Choroid plexus epithelial cell (primary cell): ENCODE data around the gene MACF1.
"Not testable (repeated sequence)": the region's sequence is repeated elsewhere in the genome, so short reads cannot be mapped to it uniquely, and the experiment has no call there.

Experiments used
- DNase-seq: peaks from one replicate; pipeline ENCODE4 v3.0.0-alpha.2; 2010; ENCODE audit warnings: low read depth
- H3K4me3 ChIP-seq: 2 replicates; pipeline ENCODE4 v1.5.1; 2011; ENCODE audit warnings: low read depth, mild to moderate bottlenecking, control low read depth, low read length, moderate library complexity
- CTCF ChIP-seq: conservative IDR thresholded peaks from 2 replicates; pipeline ENCODE4 v1.5.1; 2011; ENCODE audit warnings: low read depth, mild to moderate bottlenecking, control low read depth, inconsistent platforms, low read length, moderate library complexity

Gene MACF1

GRCh38 chr1:39205781-39206464 lies 1.4 kb downstream of the MACF1 start:
- H3K4me3 ChIP-seq: peak overlapping the region; percentile 66
- TF ChIP-seq CTCF: no peak
- DNase-seq: peak; percentile 22

GRCh38 chr1:39208360-39208759 lies 3.9 kb downstream of the MACF1 start:
- DNase-seq, H3K4me3 ChIP-seq: not testable (repeated sequence)

- no peak overlapping the region for H3K4me3 ChIP-seq
- DNase-seq: no peak
- no peak for TF ChIP-seq CTCF
Observed at GRCh38 chr1:39210649-39211048, 6.2 kb downstream of the MACF1 start.

- no peak for DNase-seq
- H3K4me3 ChIP-seq: no peak overlapping the region
- TF ChIP-seq CTCF: no peak
Observed at GRCh38 chr1:39212499-39212898, 8.0 kb downstream of the MACF1 start.

- H3K4me3 ChIP-seq: no peak overlapping the region
- DNase-seq: peak; percentile 40
- no peak for TF ChIP-seq CTCF
Observed at GRCh38 chr1:39213511-39214002, 9.1 kb downstream of the MACF1 start.

GRCh38 chr1:39214021-39214713 lies 9.7 kb downstream of the MACF1 start:
- DNase-seq: peak; percentile 34
- TF ChIP-seq CTCF: no peak

GRCh38 chr1:39214714-39214997 lies 10.2 kb downstream of the MACF1 start:
- H3K4me3 ChIP-seq: no peak overlapping the region
- no peak for DNase-seq
- TF ChIP-seq CTCF: no peak

More at GRCh38 chr1:39214021-39214713, 9.7 kb downstream of the MACF1 start:
- no peak overlapping the region for H3K4me3 ChIP-seq
